Stimulated activated CD4-positive, alpha-beta T cell treated with anti-CD3 and anti-CD28 coated beads, Interleukin-1b, Interleukin-23, amount 100 ng/mL, for 1 hour (primary cell): ENCODE measurements around the gene CLCN1.
"Not testable (repeated sequence)": the region's sequence is repeated elsewhere in the genome, so short reads cannot be mapped to it uniquely, and the experiment has no call there.

ENCODE experiments used
- DNase-seq, 2 donors: peaks; one replicate each; pipeline ENCODE4 v3.0.0-alpha.2; 2020; ENCODE audit warnings: low read depth in 2 of 2

CLCN1 gene

GRCh38 chr7:143315776-143316175 is at the start of gene CLCN1:
TSS of gene CLCN1 (plus strand) at chr7:143316111. CDS start at chr7:143316213, 102 bp downstream.
- no peak for DNase-seq

DNA sequence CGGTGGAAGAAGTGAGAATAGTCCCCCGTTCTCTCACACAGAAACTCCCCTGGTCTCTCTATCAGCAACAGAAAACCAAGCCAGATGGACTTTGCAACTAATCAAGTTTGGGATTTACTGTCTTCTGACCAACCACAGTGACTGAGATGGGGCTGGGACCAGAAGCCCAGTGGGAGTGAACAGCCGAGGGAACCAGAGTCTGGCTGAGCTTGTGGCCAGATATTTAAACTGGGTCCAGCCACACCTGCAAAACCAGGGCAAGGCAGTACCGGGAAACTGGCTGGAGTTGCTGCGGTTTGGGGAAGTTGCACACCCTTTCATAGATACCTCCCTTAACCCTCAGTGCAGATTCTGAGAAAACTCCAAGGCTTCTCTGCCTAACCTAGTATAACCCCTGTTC is 46.7 kb upstream of the CLCN1 start:
- DNase-seq, result no peak

GRCh38 chr7:143271240-143271639 is 44.7 kb upstream of the CLCN1 start:
- DNase-seq, result no peak

GRCh38 chr7:143272871-143273270 is 43.0 kb upstream of the CLCN1 start:
- no peak for DNase-seq

DNA sequence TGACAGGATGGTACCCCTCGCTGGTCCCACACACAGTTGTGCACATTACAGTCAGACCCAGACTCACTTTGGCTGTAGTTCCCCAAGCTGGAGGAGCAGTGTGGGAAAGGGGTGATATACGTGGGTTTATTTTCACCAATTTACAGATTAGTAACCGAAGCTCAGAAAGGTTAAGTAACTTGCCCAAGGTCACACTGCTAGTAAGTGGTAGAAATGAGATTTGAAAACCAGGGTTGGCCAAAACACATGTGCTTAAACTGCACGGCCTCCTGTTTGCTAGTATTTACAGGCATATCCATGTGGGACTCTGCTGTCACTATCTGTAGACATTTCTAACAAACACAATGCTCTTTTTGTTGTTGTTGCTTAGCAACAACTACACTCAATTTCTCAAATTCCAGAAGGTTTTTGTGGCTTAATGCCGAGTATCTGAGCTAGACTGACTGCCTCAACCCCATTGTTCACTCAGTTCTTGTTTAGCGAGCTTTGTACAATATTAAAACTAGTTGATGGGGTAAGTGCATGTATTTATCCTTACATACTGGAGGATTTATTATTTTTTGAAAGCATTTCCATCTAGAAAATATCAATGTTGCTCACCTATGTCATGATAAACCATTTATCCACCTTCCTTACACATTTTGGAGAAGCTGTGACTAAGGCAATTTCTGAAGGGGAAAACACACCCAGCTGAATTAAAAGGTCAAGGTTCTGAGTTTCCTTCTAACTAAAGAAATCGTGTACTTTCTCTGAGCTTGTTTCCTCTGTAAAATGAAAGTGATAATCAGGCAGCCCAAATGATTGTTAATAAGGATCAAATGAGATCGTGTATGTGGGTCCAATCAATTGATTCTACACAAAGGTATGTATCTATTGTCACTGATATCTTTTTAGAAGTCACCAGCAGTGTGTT is 36.5 kb upstream of the CLCN1 start:
- no peak for DNase-seq

GRCh38 chr7:143280160-143280559 is 35.8 kb upstream of the CLCN1 start:
- no peak for DNase-seq

DNA sequence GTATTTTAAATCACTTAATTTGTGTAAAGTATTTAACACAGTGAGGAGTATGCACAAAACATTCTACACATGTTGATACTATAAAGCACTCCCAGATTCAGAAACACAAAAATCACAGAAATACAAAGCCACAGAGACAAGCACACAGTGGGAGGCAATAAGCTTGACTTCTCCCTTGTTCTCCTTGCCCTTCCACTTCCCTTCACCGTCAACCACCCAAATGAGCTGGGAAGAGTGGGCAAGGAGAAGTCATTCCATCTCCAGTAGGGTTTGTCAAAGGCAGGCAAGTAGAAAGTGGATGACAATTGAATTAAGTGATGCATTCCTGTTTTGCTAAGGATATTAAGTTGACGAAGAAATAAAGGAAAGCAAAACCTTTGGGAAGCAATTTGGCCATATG is 35.3 kb upstream of the CLCN1 start:
- DNase-seq, result no peak

DNA sequence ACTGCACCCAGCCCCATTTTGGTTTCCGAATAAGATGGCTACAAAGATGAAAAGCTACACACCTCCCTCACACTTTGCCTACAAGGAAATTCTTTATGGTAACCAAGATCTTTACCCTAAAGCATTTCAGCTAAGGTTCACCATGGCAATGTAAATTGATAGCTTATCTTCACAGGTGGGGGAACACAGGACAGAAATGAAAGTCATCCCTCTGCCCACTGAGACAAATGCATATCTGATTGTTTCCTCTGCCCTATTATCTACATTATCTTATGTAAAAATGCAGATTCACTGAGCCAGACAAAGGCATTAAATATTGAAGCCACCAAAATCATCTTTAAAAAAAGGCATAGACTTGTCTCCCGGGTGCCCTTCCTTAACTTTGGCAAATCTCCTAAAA is 34.4 kb upstream of the CLCN1 start:
- DNase-seq, result no peak

- DNase-seq, result no peak
These were observed 33.8 kb upstream of the CLCN1 start for GRCh38 chr7:143282124-143282523.

GRCh38 chr7:143283381-143283780 is 32.5 kb upstream of the CLCN1 start:
- no peak for DNase-seq

DNA sequence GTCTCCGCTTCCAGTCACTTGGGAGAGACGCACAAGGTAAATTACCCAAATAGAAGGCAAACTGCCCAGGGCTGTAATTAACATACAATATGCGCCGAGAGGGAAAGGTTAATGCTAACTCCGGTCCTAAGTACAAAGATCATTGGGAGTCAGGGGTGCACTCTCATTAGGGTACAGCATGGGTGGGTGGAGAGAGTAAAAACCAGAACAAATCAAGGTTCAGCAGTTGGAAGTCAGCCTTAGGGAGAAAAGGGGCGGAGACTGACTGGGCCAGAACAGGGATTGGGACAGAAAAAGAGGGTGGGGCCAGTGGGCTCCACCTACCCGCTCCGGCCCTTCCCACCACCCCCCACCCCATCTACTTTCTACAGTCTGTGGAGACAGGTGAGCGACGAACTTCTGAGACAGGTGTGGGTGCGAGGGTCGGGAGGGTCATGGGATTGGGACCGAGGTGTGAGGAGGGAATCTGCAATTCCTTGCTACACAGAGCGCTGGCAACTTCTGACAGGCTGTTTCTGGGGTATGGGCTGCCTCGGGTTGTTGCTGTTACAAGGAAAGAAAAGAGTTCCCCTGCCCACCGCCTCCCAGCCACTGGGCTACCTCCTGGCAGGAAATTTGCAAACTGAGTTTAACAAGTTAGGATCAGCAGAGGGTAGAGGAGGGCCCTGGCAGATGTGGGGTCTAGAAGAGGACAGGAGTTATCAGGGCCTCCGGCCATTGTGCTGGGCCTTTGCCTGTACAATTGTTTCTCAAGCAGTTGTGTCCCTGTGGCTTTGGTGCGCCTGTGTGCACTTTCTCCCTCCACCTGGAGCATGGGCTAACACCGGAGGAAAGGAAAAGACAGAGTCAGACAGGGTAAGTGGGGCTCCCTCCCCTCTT is 31.1 kb upstream of the CLCN1 start, which contains the start of gene TMEM139:
TMEM139 (plus strand) TSS at position 368 of the 879 bp plus-strand sequence. CDS start 1,000 bp downstream, outside the sequence.
- no peak for DNase-seq

DNA sequence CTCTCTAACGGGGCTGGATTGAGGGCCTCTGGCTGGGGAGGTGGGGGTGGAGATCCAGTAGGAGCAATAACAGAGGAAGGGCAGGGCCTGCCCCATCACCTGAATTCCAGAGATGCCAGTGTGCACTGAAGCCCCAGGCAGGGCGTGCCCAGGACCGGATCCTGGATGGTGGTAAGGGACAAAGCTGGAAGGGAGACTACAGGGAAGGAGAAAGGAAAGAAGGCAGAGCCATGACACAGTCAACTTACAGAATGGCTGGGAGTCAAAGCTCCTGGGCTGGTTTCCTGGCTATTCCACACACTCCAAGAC is 30.5 kb upstream of the CLCN1 start:
- no peak for DNase-seq

DNA sequence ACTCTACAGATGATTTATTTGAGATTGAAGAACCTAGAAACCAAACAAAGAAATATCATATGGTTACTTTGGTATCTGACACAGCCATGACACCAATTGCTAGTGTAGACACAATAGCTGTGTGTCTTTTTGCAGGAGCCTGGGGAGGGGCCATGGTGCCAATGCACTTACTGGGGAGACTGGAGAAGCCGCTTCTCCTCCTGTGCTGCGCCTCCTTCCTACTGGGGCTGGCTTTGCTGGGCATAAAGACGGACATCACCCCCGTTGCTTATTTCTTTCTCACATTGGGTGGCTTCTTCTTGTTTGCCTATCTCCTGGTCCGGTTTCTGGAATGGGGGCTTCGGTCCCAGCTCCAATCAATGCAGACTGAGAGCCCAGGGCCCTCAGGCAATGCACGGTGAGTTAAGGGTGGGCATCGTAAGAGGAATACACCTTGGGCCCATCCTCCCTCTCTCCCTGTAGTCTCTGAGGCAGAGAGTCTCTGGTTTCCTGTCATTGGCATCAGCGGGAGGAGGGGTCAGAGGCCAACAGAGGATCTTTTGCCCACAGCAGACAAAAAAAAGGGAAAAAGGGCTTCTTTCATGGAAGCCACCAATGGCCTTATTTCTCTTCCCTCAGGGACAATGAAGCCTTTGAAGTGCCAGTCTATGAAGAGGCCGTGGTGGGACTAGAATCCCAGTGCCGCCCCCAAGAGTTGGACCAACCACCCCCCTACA is 29.9 kb upstream of the CLCN1 start:
- no peak for DNase-seq

GRCh38 chr7:143286522-143286890 is 29.4 kb upstream of the CLCN1 start:
- DNase-seq, result no peak

DNA sequence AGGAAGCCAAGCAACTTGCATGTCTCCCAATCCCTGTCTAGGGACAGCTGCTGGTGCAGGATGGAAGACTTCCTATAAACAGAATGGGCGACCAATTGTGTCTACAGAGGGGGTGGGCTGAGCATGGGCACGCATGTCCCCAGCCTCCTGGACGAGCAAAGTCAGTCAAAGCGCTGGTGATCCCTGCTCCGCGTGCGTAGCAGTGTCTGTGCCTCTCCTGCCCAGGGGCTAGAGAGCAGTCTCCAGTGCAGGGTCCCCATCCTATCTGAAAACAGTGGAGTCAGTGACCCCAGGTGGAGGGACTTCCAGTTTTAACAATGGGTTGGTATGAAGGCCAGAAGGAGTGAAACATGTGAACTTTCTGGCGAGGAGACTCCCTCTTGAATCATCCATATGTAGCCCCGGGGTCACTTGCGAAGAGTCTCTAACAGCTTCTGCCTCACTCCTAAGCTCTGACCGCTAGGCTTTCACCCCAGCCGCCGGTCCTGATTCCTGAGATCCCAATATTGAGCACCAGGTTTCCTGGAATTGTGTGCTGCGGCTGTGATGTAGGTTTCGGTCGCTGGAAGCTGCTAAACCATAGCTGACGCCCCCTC is 28.5 kb upstream of the CLCN1 start:
- DNase-seq, result no peak

DNA sequence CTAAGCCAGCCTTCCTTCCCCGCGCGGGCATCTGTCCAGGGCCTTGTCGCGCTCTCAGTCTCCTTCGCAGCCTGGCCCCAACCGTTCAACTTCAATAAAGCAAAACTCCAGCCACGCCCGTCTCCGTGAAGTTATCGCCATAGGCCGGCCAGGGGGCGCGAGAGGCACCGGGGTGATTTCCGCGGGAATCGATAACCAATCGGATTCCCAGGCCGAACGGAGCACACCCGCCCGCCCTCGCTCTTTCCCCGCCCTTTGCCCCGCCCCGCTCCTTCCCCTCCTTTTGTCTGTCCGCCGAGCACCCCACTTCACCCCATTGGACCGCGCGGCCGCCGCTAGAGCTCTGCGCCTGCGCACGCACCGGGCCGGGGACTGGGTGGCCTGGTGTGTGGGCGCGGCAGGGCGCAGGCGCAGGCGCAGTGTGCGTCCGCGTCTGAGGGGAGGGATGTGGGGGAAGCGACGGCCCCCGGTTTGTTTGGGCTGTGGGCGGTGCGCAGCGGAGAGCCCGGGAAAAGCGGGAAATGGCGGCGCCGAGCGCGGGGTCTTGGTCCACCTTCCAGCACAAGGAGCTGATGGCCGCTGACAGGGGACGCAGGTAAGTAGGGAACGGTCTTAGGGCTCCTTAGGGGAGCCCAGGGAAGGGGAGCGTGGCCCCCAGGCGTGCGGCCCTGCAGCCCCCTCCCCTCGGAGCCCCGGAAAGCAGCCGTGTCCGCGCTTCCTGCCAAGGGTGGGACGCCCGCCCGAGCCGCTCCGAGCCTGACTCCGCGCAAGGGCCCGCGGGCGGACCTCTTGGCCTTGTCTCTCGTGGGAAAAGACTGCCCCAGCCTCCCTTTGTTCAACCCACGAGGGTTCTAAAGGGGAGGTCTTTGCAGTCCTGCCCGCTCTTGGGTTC is 27.7 kb upstream of the CLCN1 start, which contains the start of gene CASP2:
CASP2 (plus strand) TSS at position 417 of the 892 bp plus-strand sequence; CDS start at position 522, 105 bp downstream.
- DNase-seq, result peak; percentile 97 to 98

DNA sequence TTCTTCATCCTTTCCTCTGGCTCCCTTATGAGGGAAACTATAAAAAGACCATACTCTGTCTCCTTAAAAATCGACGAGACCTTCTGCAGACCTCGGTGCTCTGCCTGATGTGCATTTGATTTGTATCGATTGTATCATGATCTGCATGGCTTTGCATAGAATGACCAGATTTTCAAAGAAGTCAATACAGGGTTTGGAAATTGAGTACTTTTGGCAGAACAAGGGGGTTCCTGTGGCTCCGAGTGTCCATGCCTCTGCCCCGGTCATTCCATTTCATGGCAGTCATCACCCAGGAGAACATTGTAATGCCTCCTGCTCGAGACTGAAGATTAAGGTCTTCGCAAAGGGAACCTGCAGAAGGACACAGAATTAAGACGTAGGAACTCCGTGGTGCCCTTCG is 27.1 kb upstream of the CLCN1 start:
- no peak for DNase-seq

GRCh38 chr7:143289421-143289820 is 26.5 kb upstream of the CLCN1 start:
- no peak for DNase-seq

DNA sequence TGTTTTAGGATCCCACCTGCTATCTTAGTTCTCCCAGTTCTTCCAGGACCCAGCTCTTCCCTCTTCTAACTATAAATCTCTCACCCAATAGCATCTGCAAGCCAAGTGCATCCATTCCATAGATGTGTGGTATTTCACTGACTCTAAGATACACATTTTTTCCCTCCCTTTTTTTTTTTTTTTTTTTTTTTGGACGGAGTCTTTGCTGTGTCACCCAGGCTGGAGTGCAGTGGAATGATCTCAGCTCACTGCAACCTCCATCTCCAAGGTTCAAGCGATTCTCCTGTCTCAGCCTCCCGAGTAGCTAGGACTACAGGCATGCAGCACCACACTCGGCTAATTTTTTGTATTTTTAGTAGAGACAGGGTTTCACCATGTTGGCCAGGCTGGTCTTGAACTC is 26.0 kb upstream of the CLCN1 start:
- DNase-seq, result not testable (repeated sequence)

DNA sequence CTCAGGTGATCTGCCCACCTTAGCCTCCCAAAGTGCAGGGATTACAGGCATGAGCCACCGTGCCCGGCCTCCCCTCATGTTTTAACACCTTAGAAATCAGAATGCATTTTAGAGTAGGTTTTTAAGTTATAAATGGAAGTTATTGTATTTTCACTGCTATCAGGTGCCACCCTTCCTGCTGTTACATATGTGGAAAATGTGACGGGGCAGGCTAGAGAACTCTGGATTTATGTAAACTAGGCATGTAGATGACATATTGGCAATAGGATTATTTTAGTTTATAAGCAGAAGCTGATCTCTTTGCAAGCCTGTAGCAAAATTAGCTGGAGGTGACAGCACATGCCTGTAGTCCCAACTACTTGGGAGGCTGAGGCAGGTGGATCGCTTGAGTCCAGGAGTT is 25.6 kb upstream of the CLCN1 start:
- no peak for DNase-seq

DNA sequence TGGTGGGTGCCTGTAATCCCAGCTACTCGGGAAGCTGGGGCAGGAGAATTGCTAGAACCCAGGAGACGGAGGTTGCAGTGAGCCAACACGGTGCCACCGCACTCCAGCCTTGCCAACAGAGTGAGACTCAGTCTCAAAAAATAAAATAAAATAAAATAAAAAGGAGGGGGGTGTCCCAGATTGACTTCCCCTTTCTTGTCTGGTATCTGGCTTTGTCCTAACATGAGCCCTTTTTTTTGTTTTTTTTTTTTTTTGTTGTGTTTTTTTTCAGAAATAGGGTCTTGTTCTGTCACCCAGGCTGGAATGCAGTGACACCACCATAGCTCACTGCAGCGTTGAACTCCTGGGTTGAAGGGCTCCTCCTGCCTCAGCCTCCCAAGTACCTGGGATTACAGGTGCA is 23.0 kb upstream of the CLCN1 start:
- no peak for DNase-seq
